Measurements from ENCODE around the gene OGFOD3.

DNA sequence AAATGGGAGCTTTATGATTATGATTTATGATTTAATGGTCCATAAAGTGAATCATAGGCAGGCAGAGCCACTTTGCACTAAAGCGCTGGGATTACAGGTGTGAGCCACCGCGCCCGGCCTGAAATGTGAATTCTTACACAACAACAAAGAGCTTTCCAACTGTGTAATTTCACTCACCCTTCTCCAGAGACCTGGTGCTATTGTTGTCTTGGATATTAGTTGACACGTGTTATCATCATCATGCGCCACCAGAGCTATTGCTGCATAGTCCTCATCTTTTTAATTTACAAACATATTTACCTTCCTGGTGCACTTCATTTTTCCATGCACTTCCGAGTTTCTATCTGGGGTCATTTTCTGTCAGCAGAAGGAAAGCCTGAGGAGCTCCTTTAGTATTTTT is 51.6 kb downstream of the OGFOD3 start:
- TF ChIP-seq, protein P1, sequence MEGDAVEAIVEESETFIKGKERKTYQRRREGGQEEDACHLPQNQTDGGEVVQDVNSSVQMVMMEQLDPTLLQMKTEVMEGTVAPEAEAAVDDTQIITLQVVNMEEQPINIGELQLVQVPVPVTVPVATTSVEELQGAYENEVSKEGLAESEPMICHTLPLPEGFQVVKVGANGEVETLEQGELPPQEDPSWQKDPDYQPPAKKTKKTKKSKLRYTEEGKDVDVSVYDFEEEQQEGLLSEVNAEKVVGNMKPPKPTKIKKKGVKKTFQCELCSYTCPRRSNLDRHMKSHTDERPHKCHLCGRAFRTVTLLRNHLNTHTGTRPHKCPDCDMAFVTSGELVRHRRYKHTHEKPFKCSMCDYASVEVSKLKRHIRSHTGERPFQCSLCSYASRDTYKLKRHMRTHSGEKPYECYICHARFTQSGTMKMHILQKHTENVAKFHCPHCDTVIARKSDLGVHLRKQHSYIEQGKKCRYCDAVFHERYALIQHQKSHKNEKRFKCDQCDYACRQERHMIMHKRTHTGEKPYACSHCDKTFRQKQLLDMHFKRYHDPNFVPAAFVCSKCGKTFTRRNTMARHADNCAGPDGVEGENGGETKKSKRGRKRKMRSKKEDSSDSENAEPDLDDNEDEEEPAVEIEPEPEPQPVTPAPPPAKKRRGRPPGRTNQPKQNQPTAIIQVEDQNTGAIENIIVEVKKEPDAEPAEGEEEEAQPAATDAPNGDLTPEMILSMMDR (IDR thresholded peaks at IDR 0.05) = no peak
- TF ChIP-seq POLR2AphosphoS5 (IDR thresholded peaks at IDR 0.05) (no peak), POLR2A (IDR thresholded peaks at IDR 0.05) (no peak), EP300 (IDR thresholded peaks at IDR 0.05) (no peak)

All from suprapubic skin (tissue), 4 donors.